ENCODE measurements around the gene UBE2F.
"Not testable (repeated sequence)": the region's sequence is repeated elsewhere in the genome, so short reads cannot be mapped to it uniquely, and the experiment has no call there.

UBE2F gene

DNA sequence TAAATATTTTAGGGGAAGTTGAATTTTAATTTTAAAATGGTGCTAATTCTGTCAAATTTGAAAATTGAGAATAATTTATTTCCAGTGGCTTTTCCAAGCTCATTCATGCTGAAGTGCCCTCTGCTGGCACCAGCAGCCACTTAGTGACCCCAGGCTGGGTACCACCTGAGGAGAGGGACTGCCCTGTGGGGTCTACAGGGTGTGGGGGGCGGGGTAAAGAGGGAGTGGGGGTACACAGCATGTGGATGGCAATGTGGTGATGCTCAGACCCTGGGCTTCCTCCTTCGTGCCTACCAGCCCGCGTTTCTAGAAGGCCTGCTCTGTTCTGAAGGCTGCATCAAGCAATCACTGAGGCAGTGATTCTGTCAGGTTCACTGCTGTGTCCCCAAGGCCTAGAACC is 48.9 kb downstream of the UBE2F start:
- peak in 2 of 56 donors; percentile 9 for DNase-seq

DNA sequence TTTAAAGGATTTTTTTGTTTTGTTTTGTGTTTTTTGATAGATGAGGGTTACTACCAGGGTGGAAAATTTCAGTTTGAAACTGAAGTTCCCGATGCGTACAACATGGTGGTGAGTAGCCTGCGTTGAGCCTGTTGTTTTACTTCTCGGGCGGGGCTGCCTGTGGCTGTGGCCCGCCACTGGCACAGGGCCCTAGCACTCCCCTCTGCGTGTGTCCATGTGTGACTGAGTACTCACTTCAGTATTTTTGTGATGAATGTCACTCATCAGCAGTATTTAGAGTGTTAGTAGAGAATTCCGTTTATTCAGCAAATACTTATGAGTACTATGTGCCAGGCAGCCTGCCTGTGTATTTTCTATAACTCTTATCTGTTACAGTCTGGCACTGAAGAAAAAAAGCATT is 49.7 kb downstream of the UBE2F start:
- no peak for DNase-seq

DNA sequence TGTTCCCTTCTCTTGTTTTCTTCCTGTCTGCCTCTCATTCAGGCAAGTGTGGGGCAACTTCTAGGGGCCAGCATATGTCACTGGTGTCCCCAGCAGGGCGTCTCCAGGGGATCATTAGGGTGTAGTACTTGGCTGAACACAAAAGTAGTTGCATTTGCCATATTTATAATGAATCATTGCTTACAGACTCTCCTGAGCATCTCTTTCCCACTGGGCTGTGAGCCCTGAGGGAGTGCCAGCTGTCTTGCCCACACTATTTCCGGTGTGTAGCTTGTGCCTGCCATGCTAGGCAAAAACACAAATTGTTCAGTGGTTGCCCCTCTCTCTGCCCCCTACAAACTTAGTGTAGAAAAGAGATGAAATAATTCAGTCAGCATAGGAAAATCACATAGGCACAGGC is 53.1 kb downstream of the UBE2F start:
- no peak for DNase-seq

DNA sequence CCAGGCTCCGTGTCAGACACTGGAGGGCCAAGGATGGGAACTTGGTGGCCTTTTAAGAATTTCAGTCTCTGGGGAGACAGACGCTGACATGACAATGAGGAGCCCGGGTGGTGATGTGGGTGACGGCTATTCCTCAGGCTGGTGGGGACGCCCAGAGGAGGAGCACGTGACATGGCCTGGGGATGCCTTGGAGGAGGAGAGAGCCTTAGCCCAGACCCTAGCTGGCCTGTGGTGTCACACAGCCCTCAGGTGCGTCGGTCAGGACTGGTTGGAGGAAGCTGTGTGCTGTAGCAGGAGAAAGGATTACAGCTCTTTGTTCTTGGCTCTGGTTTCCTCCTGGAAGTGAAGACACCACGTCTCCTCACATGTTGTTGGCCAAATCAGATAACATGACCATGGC is 54.0 kb downstream of the UBE2F start:
- no peak for DNase-seq

DNA sequence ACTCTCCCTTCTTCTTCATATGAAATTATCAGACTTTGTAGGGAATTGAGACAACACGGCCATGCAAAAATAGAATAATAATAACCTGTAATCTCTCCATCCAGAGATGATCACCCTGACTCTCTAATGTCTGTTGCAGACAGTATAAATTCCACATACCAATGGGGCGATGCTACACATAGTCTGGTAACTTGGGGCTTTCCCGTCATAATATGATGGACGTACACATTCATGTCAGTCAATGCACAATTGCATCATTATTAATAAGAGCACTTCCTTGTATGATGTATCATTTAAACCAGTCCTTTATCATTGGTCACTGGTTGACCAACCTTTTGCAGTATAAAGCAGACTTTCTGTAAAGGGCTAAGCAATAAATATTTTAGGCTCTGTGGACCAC is 54.5 kb downstream of the UBE2F start:
- DNase-seq, result no peak

DNA sequence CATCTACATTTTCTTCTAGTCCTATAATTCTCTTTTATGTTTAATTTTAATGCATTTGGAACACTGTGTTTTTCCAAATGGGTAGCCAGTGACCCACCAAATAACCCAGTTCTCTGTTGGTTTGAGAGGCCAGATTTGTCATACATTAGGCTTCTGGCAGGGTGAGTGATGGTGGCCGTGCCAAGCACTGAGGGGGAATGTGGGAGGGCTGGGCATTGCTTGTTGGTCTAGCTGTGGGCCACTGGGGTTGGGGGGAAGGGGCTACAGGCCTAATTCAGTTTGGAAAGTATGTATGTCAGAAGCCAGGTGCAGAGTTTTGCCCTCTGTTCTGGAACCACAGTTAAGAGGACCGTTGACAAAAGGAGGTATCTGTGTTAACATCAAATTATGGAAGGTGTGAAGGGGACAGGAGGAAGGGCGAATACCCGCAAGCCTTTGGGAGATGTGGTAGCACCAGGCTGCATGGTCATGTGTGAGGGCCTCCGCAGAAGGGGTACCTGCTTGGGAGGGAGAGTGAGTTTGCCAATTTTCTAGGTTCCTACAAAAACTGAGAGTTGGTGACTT is 55.9 kb downstream of the UBE2F start:
- no peak for DNase-seq

DNA sequence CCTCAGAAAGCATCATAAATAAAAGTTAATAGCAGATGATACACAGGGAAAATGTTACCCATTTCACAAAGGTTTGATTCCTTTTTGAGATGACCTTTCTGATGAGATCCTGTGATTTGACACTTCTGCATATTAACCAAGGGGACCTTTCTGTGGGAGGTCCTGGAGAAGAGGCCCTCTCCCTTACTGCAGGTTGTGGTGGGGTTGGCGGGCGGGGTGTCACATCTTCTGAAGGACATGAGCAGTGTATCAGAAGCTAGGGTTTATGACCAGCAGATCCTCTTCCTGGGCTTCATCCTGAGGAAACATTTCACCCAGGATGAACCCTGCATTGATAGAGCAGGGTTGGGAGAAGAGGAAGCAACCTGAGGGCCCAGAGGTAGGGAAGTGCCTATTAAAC is 56.8 kb downstream of the UBE2F start:
- no peak for DNase-seq

DNA sequence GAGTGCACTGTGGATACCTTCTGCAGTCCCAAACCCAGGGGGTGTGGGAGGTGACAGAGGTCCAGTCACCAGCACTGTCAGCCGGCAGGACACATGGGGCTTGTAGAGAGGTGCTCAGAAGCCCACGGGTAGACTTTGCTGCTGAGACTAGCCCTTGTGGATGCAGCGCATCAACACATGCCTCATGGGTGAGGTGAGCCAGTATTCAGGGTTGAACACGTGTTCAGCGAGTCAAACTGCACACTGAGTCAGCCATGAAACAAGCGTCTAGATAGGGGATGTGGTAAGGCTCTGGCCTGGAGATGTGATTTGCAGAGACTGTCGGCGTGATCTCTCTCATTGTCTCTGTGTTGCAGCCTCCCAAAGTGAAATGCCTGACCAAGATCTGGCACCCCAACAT is 58.2 kb downstream of the UBE2F start:
- no peak for DNase-seq

DNA sequence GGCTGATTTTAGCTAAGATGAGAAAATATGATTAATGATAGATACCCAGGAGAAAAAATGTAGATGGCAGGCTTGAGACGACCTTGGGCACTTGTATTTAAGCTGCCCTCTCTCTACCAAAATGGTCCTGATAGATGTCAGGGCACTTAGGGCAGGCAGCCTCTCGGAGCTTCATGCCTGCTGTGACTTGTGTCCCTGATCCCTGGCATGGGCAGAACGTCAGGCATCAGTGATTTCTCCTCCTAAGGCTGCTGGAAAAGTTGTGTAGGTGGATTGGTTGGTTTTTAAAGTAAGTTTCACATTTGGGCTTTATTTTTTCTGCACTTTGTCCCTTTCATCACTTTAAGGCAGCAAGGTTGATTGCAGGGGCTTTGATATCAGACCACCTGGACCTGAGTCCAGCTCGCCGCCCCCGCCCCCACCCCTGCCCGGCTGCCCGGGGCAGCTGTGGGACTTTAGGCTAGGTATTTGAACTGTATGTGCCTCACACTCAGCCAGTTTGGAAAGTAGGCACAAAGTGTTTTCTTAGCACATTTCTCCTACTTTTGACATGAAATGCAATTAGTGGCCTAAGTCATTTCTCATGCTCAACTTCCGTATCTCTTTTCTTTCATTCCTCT is 59.0 kb downstream of the UBE2F start:
- DNase-seq, result no peak

DNA sequence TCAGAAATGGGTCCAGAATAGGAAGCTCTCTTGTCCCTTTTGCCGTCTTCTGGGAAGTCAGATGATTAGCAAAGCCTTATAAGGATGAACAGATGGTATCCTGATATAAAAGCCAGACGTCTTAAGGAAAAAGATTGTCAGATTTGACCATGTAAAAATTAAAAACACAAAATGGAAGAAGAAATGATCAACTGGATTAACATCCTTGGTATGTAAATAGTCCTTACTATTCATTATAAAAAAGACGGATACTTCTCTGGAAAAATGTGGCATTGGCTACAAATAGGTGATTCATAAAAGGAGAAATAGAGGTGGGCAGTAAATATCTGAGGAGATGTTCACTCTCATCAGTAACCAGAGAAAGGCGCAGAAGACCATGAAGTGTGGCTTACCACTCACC is 60.2 kb downstream of the UBE2F start:
- no peak for DNase-seq

DNA sequence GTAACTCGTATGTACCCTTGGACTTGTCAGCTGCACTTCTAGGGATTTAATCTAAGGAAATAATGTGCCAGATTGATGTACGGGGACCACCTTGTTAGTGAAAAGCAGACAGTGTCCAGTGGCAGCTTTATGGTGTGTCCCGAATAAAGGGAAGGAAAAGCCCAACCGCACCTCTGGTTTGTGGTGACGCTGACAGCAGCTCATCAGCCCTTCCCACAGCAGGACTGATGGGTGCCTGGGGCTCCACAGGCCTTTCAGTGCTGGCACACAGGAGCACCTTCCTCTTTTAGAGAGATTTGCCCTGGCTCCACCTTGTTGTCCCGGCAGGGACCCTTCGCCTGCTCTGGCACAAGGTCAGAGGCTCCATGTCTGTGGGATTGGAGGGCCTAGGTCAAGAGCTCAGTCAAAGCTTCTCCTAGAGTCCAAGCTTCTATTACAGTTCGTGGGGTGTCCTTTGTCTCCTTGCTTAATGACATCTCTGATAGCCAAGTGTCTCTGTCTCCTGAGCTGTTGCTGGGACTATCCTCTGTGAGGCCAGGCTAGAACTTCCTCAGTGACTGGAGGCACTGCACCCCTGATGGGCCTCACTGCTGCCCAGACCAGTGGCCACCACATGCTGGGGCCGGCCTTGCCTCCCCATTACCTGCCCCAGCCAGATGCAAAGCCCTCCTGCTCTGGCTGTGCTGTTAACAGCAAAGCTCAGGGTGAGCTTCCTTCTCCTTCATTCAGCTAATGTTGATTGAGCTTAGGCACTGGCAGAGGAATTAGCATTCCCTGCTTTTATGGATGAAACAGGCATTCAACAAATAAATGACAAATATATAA is 61.0 kb downstream of the UBE2F start:
- DNase-seq, result no peak

DNA sequence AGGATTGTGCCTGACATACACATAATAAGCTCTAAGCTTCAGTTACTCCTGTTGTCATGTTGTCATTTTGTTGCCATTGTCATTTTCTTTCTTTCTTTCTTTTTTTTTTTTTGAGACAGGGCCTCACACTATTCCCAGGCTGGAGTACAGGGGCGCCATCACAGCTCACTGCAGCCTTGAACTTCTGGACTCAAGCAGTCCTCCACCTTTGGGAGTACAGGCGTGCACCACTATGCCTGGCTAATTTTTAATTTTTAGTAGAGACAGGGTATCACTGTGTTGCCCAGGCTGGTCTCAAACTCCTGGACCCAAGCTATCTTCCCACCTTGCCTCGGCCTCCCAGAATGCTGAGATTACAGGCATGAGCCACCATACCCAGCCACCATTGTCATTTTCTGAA is 63.0 kb downstream of the UBE2F start:
- DNase-seq, result no peak

DNA sequence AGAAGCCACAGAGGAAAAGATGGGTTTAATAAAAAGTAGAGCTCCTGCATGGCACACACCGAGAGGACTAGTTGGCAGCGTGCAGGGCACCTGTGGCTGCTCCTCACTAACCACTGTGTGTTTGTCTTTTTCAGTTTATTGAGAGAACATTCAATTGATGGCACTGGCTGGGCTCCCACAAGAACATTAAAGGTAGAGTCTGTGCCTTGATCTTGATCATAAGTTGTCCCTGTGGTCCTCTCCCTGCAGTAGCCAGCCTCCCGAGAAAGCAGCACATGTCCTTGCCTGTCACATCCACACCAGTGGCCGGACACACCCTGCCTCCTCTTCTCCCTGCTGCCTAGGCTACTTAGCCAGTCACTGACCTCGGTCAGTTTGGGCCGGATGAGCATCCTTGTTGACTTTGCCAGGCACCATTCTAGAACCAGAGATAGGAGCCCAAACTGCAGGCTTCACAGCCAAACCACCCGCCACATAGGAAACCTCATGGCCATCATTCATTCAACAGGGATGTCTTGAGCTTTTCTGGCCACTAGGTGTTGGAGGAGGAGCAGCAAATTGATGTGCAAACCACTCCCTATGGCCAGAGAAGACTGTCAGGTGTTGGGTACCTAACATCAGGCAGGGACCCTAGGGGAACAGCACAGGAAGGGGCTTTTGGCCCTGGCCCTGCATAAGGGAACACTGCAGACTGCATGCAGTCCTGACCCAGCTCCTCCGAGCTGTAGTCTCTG is 63.8 kb downstream of the UBE2F start:
- no peak for DNase-seq

DNA sequence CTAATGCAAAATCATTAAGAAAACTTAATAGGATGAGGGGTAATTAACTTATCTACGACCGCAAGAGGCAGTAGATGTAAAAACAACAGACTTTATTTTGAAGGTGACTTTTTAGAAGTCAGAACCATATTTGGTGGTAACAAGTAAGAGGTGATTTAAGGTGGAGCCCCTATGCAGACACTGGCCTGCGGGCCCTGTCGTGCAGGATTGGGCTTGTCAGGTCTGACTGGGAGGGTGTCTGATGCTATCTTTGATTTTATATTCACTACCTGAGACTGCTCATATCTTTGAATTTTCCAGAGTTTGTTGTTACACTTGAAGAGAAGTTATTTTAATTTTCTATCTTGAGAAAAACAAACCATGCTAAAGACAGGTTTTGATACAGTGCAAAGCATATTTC is 64.9 kb downstream of the UBE2F start:
- DNase-seq, result no peak

DNA sequence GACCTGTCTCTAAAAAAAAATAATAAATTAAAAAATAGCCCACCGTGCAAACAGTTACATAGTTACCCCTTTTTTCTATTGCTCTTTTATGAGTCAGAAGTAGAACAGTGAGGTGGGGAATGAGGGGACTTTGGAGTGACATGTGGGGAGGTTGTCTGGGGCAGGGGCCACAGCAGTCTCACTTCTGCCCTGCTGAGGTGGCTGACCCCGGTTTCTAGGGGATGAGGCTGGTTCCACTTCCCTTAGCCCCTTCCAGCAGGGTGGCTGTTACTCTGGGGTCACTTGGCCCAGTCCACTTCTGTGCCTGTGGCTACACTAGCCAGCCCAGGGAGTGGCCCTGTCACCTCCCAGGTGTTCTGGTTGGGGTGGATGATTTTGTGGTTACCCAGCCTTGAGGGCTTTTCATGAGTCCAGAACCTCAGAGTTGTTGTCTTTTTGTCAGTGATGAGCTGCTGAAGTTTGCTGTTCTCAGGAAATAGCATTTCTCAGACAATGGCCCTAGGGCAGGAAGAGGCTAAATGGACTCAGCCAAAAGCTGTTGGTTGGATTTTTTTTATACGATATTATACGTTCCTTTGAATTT is 66.0 kb downstream of the UBE2F start:
- no peak for DNase-seq

DNA sequence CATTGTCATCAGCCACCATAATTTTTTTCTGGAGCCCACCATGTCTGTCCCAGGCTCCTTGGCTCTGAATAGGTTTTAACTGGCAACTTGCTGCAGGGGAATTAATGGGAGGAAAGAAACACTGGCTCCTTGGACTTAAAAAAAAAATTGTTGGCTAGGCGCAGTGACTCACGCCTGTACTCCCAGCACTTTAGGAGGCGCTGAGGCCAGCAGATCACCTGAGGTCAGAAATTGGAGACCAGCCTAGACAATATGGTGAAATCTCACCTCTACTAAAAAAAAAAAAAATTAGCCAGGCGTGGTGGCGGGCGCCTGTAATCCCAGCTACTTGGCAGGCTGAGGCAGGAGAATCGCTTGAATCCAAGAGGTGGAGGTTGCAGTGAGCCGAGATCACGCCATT is 67.2 kb downstream of the UBE2F start:
- DNase-seq, result not testable (repeated sequence)

DNA sequence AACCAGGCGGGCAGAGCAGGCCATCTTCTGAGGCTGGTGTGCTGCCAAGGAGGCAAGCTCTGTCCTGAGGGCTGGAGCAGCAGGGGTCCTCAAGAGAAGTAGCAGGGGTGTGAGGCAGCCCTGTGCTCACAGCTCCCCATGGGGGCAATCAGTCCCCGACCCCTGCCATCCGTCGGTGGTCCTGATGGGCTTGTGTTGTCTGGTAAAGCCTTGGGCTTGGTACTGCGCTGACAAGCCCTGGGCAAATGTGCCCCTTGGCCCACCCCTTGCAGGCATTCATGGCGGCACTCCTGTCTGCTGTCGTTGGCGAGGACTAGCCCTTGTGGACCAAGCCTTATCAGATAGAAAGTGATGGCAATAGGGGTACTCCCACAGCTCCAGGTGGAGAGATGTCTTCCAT is 71.4 kb downstream of the UBE2F start:
- DNase-seq, result no peak

DNA sequence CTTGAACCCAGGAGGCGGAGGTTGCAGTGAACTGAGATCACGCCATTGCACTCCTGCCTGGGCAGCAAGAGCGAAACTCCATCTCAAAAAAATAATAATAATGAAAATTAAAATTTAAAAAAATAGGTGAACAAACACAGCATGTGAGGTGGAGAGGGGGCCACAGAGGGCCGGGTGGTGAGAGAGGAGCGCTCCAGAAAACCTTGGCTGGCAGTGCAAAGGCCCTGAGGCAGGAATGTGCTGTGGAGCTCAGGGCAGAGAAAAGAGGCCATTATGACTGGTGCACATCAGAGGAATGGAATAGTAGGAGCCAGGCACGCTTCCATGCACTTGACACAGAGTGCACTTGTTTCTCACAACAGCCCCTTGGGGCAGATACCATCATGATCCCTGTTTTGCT is 72.3 kb downstream of the UBE2F start:
- DNase-seq, result no peak

DNA sequence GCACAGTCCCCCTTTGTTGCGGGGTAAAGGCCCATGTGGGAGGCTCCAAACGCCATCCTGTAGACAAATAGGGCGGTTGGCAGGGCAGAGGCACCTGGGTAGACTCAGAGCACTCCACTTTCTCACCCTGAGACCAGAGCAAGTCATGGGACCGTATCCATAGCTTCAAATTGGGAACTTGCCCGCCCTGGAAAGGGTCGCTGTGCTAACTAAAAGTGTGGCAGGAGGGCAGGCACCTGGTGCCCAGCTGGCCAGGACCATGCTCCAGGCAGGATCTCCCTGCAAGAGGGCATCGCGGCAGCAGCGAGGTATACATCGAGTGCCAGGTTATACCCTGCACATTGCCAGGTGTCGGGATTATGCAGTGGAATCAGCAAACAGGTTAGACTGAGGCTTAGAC is 73.2 kb downstream of the UBE2F start:
- no peak for DNase-seq

DNA sequence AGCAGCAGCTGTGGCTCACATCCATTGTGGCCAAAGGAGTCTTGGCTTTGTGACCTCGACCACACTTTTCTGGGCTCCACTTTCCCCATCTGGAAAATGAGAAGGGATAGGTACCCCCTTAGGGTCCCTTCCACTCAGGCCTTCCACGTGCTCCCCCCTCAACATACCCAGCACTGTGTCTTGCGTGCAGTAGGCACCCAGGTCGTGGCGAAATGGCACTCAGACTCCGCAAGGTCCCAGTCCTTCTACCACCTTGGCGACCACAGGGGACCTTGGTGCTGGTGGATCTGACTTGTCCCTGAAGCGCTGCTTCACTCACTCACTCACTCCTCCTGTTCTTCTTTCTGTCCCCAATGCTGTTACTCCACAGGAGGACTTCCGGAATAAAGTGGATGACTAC is 74.1 kb downstream of the UBE2F start:
- DNase-seq, result no peak

DNA sequence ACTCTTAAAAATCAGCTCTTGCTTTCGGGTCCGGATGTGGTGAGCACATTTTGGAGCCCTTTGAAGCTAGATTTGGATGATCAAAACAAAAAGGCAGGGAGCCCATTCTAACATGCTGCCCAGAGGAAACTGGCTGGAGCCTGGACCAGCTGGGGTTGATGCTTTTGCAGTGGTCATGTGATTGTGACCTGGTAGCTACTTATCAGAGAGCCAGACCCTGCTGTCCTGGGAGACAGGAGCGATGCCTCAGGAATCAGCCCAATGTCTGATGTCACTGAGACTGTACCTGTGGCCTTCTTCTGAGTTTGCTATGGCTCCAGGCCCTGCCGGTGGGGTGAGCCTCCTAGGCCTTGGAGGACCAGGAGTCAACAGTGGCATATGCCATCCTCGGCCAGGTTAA is 75.3 kb downstream of the UBE2F start:
- peak in 3 of 56 donors; percentile 5 to 8 (median 8) for DNase-seq

Data from nucleus accumbens (tissue), 56 donors.